Measurements from ENCODE around the gene BDP1. TPM values are rescaled to one million over a fixed set of nuclear protein-coding genes. Genes with fewer than 3 reads are reported as not detected.
"Not testable (repeated sequence)": the region's sequence is repeated elsewhere in the genome, so short reads cannot be mapped to it uniquely, and the experiment has no call there.

The BDP1 gene
- total and polyA plus RNA-seq, 10 donors = 9.0 to 49.9 (median 30.5) TPM

DNA sequence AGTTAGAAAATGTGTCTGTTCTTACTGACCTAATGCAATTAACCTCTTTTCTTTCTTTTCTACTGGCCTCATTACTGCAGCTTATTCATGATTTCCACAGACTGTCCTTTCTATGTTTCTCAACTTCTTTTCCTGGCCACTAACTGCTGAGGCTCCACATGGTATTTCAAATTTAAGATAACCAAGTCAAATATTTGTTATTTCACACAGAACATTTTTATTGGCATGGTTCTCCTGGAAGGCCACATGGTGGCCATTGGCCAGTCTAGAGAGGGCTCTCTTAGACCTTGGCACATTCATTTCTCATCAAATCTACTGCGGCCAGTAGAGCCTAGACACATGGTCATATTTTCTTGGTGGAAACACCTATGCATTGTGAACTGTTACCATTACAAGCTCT, 13.9 kb upstream of the BDP1 start:
- 90 to 100% (median 96%) methylated on average over 1 of the region's 1 CpG for WGBS, 5 donors
- H3K36me3 ChIP-seq; H3K27ac ChIP-seq; H3K4me3 ChIP-seq; DNase-seq; intact Hi-C loops (cut with DNase I; ENCODE audit: low total_unique reads); H3K9me3 ChIP-seq: not testable (repeated sequence)
- Histone ChIP-seq H3K4me1 (peaks cover 0 to 16% (median 4%) of the 10 kb centered on the region in 6 donors), H3K27me3 (replicated peaks in 1 of 7) (peaks cover 0 to 43% (median 8%) of the 10 kb centered on the region in 7 donors)

DNA sequence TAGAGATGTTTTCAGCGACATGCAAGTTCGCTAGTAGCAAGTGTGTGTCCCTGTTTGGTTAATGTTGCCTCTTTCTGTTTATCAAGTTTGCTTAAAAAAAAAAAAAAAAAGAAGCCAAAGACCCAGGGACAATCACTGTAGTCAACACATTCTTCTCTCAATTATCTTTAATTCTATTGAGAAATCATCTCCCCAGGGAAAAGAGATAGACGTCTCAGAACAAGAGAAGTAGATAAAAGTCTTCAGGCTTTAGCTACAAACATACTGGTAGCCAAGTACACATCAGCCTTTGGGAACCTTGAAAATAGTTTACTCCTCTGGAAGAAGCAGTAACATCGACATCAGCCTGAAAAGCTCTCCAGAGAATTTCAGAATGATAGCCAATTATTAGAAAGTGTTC, 11.6 kb upstream of the BDP1 start:
- H3K9me3 ChIP-seq; H3K27ac ChIP-seq; H3K36me3 ChIP-seq; DNase-seq; H3K4me3 ChIP-seq; intact Hi-C loops (cut with DNase I; ENCODE audit: low total_unique reads): not testable (repeated sequence)
- 74 to 81% (median 81%) methylated on average over 4 of the region's 4 CpGs for WGBS, 5 donors
- Histone ChIP-seq H3K27me3 (replicated peaks in 1 of 7) (peaks cover 0 to 44% (median 8%) of the 10 kb centered on the region in 7 donors), H3K4me1 (peaks cover 0 to 20% (median 4%) of the 10 kb centered on the region in 6 donors)

GRCh38 chr5:71445015-71445414, 10.4 kb upstream of the BDP1 start:
- DNase-seq; H3K36me3 ChIP-seq; intact Hi-C loops (cut with DNase I; ENCODE audit: low total_unique reads); H3K9me3 ChIP-seq; H3K27ac ChIP-seq; H3K4me3 ChIP-seq: not testable (repeated sequence)
- 71 to 81% (median 79%) methylated on average over 1 of the region's 1 CpG for WGBS, 5 donors
- Histone ChIP-seq H3K27me3 (replicated peaks in 1 of 7) (peaks cover 0 to 45% (median 8%) of the 10 kb centered on the region in 7 donors), H3K4me1 (peaks cover 0 to 20% (median 4%) of the 10 kb centered on the region in 6 donors)

- Histone ChIP-seq H3K4me1 (peaks cover 0 to 20% (median 4%) of the 10 kb centered on the region in 6 donors), H3K27me3 (replicated peaks in 1 of 7) (peaks cover 0 to 51% (median 12%) of the 10 kb centered on the region in 7 donors)
- H3K9me3 ChIP-seq; H3K4me3 ChIP-seq; intact Hi-C loops (cut with DNase I; ENCODE audit: low total_unique reads); DNase-seq; H3K36me3 ChIP-seq; H3K27ac ChIP-seq: not testable (repeated sequence)
- WGBS, 5 donors = 4 to 12% (median 5%) methylated on average over 7 to 18 of the region's 20 CpGs
Observed at GRCh38 chr5:71445523-71446152, 9.8 kb upstream of the BDP1 start.

- intact Hi-C loops (cut with DNase I; ENCODE audit: low total_unique reads); H3K4me3 ChIP-seq; H3K9me3 ChIP-seq; H3K36me3 ChIP-seq; H3K27ac ChIP-seq; DNase-seq: not testable (repeated sequence)
- Histone ChIP-seq H3K4me1 (peaks cover 0 to 20% (median 4%) of the 10 kb centered on the region in 6 donors), H3K27me3 (replicated peaks in 1 of 7) (peaks cover 0 to 59% (median 12%) of the 10 kb centered on the region in 7 donors)
- WGBS, 5 donors = 49 to 63% (median 55%) methylated on average over 12 to 13 of the region's 13 CpGs
Observed at GRCh38 chr5:71446540-71447216, 8.8 kb upstream of the BDP1 start.

DNA sequence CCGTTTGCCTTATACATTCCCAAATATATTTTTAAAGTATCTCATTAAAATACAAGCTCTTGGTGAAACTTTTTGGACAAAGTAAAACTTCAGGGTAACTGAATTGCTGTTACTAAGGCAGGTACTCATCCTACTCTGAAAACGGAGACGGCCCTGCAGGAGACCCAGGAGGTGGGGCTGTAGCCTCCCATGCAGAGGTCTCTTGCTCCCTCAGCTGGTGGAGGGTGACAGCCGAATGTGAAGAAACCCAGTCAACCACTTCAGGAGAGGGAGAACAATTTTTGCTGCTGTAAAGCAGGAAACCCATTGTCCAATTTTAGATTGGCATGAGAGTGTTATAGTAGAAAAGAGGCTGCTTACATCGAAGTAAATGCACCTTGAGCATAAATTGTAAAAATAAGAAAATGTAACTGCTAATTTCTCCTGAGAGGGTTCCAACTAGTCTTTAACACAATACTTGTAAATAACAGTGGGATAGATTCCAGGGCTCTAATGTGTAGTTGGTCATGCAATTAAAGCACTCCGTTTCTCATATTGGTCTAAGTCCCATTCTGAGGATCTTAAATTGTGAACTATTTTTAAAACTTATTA, 8.1 kb upstream of the BDP1 start:
- H3K36me3 ChIP-seq; H3K9me3 ChIP-seq; H3K27ac ChIP-seq; intact Hi-C loops (cut with DNase I; ENCODE audit: low total_unique reads); H3K4me3 ChIP-seq: not testable (repeated sequence)
- DNase-seq = peak; percentile 78
- Histone ChIP-seq H3K4me1 (peaks cover 0 to 20% (median 4%) of the 10 kb centered on the region in 6 donors), H3K27me3 (replicated peaks in 1 of 7) (peaks cover 0 to 62% (median 12%) of the 10 kb centered on the region in 7 donors)
- peak in 8 of 11 experiments; percentile 17 to 31 (median 26) for TF ChIP-seq CTCF (IDR thresholded peaks at IDR 0.05 in 8 of 11, conservative IDR thresholded peaks at IDR 0.05 in 3 of 11)
- 0 to 5% (median 3%) methylated on average over 5 of the region's 6 CpGs for WGBS, 5 donors
